Measurements from ENCODE around the gene DPH3.
"Not testable (repeated sequence)": the region's sequence is repeated elsewhere in the genome, so short reads cannot be mapped to it uniquely, and the experiment has no call there.

The DPH3 gene

GRCh38 chr3:16264708-16265454, at the start of gene DPH3, which contains the start of gene OXNAD1:
TSS of gene DPH3 (minus strand) at chr3:16264943. CDS start at chr3:16264876, 67 bp downstream.
TSS of gene OXNAD1 (plus strand) at chr3:16265212. CDS start at chr3:16270953, 5,741 bp downstream.
- peak; percentile 95 for DNase-seq (ENCODE audit: low read depth, low spot score)

GRCh38 chr3:16313886-16314645, 49.3 kb upstream of the DPH3 start:
- no peak for DNase-seq (ENCODE audit: low read depth, low spot score)

- DNase-seq (ENCODE audit: low read depth, low spot score): no peak
These were observed 47.3 kb upstream of the DPH3 start for GRCh38 chr3:16311960-16312451.

GRCh38 chr3:16310486-16310885, 45.7 kb upstream of the DPH3 start:
- DNase-seq (ENCODE audit: low read depth, low spot score): not testable (repeated sequence)

GRCh38 chr3:16309558-16309957, 44.8 kb upstream of the DPH3 start:
- DNase-seq (ENCODE audit: low read depth, low spot score): no peak

GRCh38 chr3:16308727-16309126, 44.0 kb upstream of the DPH3 start:
- no peak for DNase-seq (ENCODE audit: low read depth, low spot score)

GRCh38 chr3:16307832-16308531, 43.2 kb upstream of the DPH3 start:
- DNase-seq (ENCODE audit: low read depth, low spot score): no peak

GRCh38 chr3:16305111-16305541, 40.4 kb upstream of the DPH3 start:
- DNase-seq (ENCODE audit: low read depth, low spot score): no peak

- DNase-seq (ENCODE audit: low read depth, low spot score): no peak
These were observed 39.6 kb upstream of the DPH3 start for GRCh38 chr3:16304061-16305010.

GRCh38 chr3:16303037-16303575, 38.4 kb upstream of the DPH3 start:
- no peak for DNase-seq (ENCODE audit: low read depth, low spot score)

- DNase-seq (ENCODE audit: low read depth, low spot score): no peak
These were observed 37.4 kb upstream of the DPH3 start for GRCh38 chr3:16302082-16302631.

GRCh38 chr3:16301507-16301906, 36.8 kb upstream of the DPH3 start:
- DNase-seq (ENCODE audit: low read depth, low spot score): no peak

- DNase-seq (ENCODE audit: low read depth, low spot score): no peak
These were observed 36.2 kb upstream of the DPH3 start for GRCh38 chr3:16300881-16301359.

- no peak for DNase-seq (ENCODE audit: low read depth, low spot score)
These were observed 35.6 kb upstream of the DPH3 start for GRCh38 chr3:16300307-16300706.

- no peak for DNase-seq (ENCODE audit: low read depth, low spot score)
These were observed 35.0 kb upstream of the DPH3 start for GRCh38 chr3:16299746-16300145.

GRCh38 chr3:16298891-16299290, 34.1 kb upstream of the DPH3 start:
- no peak for DNase-seq (ENCODE audit: low read depth, low spot score)

GRCh38 chr3:16297997-16298885, 33.5 kb upstream of the DPH3 start:
- DNase-seq (ENCODE audit: low read depth, low spot score): no peak

GRCh38 chr3:16295298-16295890, 30.7 kb upstream of the DPH3 start:
- DNase-seq (ENCODE audit: low read depth, low spot score): no peak

GRCh38 chr3:16294844-16295243, 30.1 kb upstream of the DPH3 start:
- DNase-seq (ENCODE audit: low read depth, low spot score): no peak
